ENCODE data around the gene IZUMO4.
A peak's percentile ranks its signal among the peaks of the same experiment; 100 is the strongest.
"Not testable (repeated sequence)": the region's sequence is repeated elsewhere in the genome, so short reads cannot be mapped to it uniquely, and the experiment has no call there.

IZUMO4 gene

DNA sequence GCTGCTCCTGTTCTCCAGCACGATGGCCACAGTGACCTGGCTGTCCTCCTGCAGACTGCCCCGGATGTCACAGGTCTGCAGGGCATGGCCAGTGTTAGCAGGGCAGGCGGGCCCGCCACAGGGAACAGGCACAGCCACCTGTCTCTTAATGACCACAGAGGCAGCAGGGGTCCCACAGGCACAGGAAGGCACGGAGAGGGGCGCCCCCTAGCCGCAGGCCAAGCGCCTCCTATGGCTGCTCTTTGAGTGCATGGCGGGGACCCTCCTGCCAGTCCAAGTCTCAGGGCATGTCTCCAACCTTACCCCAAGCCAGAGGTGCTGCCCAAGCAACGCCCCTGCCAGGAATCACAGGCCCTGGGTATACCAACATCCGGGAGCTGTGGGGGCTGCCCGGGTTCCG lies 14.1 kb downstream of the IZUMO4 start:
- no peak for DNase-seq

DNA sequence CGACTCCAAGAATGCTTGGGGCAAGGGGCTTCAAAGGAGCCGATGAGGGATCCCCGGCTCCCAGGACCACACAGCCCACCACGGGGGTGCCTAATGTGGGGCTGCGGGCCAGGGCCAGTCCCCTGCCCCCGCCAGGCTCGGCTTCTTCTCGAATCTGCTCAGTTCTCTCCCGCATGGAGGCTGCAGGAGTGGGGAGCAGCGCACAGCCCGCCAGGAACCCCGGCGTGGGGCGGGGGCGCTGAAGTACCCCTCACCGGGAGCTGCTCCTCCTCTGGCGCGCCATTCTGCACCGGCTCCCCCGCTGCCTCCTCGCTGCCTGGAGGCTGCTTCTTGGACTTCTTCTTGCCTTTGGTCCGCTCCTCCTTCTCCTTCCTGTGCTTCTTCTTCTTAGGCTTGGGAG lies 14.7 kb downstream of the IZUMO4 start:
- no peak for DNase-seq

DNA sequence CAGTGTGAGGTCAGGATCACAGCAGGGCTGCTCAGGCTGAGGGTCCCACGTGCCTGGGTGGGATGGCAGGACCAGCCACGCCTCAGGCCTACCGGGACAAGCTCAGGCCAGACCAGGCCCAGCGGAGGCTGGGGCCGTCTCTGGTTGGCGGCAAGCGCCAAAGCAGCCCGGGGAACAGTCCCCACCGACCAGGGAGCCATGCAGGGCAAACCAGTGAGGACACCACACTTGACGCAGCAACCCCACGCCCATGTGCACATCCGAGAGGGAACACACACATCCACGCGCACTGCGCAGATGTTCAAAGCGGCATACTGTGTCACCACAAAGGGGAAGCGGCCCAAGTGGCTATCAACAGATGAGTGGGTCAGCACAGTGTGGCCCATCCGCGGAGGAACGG lies 15.2 kb downstream of the IZUMO4 start:
- no peak for DNase-seq

DNA sequence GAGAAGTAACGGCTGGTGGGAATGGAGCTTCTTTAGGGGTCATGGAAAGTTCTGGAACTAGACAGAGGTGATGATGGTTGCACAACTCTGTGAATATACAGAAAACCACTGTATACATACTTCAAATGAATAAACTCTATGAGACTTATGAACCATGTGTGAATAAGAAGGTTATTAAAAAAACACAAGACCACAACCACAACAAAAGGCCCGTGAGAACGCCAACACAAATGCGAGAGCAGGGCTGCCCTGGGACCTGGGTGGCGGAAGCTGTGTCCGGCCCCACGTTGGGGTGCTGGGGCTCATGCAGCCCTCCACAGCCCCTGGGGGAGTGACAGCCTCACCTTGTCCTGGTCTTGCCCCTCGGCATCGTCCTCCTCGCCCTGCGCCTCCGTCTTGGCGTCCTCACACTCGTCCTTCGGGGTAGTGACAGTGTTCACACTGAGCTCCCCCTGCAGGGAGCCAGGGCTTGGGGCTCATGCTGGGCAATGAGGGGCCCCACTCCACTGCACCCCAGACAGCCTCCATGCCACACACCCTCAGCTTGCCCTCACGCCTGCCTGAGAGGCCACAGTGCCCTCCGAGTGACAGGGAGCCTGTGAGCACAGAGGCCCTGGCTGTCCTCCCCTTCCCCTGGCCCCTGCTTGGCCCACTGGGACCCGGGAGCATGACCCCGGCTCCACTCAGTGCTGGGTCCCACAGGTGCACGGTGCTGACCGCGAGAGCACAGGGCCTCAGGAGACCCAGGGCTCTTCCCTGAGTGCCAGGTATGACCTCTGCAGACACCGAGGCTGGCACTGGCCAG lies 16.0 kb downstream of the IZUMO4 start:
- DNase-seq: peak; percentile 38

DNA sequence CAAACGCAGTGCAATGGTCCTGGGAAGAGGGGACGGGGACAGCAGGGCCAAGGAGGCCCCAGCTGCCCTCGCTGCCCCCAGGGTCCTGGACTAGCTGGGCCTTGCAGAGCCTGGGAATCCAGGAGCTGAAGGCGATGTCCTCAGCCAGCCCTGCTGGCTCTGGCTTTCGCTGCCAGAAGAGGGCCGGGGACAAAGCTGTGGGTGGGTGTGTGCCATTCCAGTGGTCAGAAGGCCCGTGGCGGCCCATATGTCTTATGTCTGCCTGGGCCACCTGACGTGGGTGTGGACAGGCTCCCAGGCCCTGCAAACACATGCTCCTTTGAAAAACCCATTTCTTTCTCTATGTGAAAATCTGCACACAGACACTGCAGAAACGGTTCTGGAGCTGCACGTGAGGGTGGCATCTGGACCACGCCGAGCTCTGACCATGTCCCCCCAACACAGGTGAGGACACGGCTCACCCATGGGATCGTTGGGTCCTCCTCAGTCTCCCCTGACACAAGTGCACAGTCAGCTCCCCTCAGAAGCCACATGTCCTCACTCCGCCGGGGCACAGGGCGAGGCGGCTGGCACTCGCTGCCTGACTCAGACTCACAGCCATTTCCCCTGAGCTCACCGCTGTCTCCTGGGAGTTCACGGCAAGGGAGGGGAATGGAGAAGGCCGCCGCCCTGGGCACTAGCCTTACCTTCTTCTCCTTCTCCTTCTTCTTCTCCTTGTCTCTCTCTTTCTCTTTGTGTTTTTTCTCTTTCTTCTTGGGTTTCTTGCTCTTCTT lies 16.9 kb downstream of the IZUMO4 start:
- DNase-seq: no peak

DNA sequence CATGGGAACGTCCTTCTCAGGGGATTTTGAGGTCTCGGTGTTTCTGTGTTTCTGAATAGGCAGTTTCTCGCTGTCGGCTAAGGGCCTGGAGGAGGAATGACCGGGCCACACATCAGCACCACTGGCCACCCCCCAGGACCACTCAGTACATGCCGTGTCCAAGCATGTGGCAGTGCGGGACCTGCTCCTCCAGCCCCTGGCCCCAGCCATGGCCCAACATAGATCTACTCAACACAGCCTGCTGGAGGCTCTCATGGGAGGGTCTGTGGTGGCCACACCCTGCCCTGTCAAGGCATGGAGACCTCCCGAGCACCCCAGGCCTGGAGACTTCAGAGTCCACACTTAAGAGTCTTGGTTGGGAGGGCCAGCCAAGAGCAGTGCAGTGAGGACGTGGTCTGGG lies 17.5 kb downstream of the IZUMO4 start:
- DNase-seq: no peak

DNA sequence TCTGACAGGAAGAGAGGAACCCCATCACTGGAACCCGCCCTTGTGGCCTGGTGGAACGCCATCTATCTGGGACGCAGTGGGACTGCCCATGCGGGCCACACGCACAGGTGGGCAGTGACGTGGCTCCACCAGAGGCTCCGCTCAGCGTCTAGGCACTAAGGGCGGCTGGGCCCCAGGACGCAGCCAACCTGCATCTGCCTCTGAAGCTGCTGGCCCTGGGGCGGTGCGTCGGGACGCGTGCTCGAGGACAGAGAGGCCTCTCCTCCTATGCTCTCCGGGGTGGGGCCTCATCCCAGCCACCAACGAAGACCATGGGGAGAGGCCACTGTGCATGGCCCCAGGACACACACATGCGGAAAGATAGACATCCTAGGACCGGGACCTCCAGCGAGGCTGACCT lies 18.1 kb downstream of the IZUMO4 start:
- no peak for DNase-seq

DNA sequence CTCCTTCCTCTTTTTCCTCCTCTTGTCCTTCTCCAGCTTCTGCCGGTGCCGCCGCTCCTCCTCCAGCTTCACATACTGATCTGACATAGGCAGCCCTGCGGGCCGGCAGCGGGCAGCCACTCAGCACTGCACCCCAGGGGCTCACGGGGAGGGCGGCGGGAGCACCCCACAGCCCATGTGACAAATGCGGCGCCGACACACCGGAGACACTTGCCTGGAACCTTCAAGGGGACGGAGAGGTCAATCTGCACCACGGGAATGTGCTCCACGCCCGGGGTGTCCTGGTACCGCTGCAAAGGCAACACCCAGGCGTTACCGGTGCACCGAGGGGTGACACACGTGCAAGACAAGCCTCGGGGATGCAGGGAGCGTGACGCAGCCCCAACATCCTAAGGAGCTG lies 18.6 kb downstream of the IZUMO4 start:
- DNase-seq: no peak

DNA sequence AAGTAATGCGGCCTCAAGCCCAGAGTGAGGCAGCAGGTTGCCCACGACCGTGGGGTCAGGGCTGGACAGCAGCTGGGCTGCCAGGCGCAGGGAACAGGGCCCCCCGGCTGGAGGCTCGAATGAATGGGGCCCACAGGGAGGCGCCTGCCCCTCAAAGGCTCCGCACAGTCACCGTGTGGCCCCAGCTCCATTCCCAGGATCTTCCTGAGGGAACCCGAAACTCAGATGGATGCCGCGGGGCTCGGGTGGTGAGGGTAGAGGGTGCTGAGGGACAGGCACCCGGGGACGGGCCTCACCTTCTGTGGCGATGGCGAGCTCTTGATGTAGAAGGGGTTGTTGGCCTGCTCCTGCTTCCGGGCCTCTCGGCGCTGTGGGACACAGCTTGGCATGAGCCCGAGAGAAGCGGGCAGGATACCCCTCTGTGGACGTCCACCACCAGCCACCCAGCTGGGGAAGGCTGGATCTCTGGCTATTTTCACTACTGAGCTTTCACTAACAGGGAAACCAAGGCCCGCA lies 19.3 kb downstream of the IZUMO4 start:
- DNase-seq: no peak

DNA sequence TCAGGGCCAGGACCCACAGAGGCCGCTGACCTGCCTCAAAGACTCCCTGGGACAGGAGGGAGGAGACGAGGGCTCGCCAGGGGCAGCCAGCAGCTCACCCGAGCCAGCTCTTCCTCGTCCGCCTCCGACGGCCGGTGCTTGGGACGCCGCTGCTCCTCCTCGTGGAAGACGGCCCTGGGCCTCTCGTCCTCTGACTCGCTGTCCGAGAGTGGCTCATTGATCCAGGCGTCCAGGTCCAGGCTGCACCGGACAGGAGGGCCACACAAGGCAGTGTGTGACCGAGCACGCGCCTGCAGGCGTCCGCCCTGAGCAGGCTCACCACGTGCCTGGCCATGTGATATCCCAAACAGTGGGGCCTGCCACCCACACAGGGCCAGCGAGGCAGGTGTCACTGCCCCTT lies 19.8 kb downstream of the IZUMO4 start:
- DNase-seq: no peak

DNA sequence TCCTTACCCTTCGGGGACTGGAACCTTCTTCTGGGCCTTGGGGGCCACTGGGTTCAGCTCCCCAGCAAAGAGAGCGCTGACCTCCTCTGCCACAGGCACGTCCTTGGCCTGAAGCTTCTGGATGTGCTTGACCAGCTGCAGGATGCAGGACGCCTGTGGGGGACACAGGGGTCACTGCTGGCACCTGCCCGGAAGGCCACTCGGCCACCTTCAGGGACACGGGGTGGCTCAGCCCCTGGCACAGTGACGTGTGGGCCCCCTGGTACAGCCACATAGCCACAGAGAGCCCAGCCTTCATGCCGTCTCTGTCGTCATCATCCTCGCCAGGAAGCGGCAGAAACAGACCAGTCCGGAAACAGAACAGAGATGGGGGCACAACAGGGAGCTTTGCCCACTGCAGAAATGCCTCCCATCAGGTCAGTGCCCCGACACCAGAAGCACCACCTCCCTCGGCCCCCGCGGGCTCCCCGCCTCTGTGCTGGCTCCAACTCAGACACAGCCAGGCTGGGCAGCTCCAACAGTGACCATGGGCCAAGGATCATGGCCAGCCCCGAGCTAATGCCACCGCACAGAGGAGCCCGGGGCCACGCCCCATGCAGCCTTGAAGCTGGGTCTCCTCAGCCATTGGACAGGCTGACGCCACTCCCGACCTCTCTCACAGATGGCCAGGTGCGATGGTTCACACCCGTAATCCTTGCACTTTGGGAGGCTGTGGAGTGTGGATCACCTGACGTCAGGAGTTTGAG lies 20.7 kb downstream of the IZUMO4 start:
- DNase-seq: no peak

DNA sequence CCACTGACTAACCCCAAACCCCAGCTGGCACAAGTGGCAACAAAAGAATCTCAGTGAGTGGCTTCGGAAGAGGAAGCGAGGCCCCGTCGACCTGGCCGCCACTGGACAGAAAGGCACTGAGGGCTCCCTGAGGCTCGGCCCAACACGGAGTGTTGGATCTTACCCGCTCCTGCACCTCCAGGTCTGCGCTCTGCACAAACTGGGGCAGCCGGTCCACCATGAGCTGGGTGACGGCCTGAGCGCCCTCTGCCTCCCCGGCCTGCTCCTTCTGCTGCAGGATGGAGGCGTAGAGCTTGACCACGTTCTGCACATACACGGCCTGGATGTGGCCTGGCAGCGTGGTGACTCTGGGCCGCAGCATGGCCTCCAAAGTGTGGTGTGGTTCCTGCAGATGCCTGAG lies 21.7 kb downstream of the IZUMO4 start:
- DNase-seq: no peak

DNA sequence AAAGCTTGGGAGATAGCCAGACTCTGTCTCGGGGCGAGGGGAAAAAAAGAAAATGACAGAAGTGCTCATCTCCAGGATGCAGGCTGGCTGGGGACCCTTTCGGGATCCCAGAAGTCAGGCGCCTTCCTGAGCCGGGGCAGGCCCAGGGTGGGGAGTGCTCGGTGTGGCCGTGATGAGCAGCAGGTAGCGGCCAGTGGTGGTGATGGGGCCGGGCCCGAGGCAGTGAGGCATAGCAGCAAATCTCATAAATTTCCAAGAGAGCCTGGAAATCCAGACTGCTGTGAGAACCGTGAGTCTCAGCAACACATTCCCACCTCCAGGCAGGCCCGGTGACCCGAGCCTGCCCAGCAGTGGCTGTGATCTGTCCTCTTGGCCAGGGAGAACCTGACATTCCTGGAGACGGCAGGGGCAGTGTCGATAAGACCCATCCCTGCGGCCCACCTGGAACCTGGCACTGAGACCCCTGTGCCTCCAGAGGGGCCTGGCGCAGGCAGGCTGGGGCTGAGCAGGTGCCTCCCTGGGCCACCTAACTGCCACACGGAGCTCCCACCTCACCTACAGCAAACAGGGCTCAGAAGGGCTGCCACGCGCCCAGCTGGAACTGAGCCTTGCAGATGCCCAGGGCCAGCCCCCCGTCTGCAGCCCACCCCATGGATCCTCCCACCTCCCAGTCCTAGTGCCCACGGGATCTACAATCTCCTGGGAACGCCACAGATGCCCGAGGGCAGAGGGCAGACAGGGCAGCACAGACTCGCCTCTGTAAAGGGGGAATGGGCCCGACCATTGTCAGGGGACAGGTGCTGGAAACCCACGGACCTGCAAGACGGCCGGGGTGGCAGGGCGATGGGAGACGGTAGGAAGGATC lies 23.4 kb downstream of the IZUMO4 start:
- DNase-seq: no peak

DNA sequence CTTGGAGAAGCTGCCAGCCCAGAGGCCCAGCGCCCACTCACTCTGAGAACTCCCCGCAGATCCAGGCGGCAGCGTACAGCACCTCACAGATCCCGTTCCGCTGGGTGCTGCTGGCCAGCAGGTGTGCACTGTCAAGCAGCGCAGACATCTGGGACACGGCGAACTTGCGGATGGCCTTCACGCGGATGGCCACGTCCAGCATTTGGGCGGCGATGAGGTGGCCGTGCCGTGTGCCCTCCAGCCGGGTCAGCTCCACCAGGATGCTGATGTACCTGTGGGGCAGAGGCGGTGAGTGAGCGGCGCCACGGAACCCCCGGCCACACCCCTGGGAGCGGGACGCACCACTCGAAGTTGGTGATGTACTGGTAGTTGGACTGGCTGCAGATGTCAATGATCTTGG lies 24.1 kb downstream of the IZUMO4 start:
- no peak for DNase-seq

DNA sequence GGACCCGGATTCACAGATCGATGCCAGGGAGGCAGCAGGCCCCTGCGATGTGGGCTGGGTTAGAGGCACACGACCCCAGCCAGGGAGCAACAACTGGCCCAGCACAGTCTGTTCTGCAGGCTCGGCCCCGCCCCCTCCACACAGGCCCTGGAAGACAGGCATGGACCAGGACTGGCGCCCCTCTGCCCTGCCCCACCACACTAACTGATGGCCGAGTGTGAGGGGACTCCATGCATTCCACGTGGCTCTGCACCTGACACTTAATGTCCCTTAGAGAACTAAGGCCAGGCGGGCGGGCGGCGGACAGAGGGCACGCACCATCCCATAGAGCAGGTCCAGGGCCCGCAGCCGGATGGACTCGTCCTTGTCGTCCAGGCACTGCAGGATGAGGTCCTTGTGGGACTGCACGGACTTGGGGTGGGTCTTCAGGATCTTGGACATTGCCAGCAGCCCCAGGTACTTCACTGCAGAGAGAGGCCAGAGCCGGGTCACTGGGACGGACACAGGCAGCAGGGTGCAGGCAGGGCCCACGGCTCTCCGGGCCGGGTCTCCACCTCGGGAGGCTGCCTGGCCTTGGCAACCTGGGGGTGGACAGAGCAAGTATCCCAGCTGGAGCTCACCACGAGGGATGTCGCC lies 24.8 kb downstream of the IZUMO4 start:
- DNase-seq: no peak

DNA sequence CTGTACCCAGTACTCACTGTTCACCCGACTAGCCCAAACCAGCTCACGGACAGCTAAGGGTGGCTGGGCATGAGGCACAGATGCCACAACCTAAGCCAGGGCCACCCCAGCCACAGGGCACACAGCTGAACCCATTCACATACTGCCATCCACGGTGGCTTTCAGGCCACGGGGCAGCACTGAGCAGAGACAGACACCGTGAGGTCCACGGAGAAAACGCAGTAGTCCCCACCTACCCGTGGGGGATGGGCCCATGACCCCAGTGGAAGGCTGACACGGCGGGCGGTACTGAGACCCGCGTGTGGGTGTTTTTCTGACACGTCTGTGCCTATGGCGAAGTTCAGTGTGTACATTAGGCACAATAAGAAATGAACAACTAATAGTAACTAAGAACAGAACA lies 25.5 kb downstream of the IZUMO4 start:
- no peak for DNase-seq

DNA sequence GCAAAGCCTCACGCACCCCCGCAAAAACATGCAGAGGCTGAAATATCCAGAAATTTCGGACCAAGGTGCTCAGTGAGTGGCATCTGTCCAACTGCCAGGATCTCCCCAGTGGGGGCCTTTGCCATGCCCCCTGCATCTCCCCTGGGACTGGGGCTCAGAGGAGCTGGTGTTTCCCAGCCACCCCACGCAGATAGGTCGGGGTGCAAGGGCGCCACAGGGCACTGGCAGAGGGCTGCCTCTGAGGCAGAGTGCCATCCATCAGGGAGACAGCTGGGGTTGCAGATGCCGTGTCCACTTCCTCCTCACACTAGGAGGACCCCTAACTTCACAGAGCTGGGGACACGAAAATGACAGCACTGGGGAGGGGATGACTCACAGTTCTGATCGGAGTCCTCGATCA lies 26.3 kb downstream of the IZUMO4 start:
- DNase-seq: no peak

DNA sequence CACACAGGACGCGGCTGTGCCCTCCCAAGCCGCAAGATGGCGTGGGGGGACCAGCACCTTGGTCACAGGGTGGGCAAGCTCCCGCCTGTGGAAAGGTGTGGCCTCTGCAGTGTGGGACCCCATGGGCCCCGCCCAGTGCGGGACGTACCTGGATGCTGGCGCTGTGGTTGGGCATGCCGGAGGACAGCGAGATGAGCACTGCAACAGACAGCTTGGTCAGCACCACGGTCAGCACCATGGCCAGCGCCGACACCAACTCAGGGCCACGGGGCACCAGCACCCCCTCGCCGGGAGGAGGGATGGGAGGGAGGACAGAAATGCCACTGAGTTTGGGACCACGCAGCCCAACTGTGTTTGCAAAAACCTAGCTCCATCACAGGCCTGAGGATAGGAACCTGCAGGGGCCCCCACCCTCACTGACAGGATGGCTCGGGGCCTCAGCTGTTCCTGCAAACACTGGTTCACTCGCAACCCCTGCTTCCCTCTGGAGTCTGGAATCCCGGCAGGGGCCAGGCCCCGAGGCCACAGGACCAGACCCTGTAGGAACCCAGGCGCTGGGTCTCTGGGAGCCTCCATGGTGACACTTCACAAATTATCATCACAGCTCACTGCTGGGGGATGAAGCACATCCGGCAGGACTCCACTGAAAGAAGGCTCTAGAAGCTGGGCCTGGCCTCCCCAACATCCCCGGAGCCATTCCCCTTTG lies 27.1 kb downstream of the IZUMO4 start:
- DNase-seq: no peak

DNA sequence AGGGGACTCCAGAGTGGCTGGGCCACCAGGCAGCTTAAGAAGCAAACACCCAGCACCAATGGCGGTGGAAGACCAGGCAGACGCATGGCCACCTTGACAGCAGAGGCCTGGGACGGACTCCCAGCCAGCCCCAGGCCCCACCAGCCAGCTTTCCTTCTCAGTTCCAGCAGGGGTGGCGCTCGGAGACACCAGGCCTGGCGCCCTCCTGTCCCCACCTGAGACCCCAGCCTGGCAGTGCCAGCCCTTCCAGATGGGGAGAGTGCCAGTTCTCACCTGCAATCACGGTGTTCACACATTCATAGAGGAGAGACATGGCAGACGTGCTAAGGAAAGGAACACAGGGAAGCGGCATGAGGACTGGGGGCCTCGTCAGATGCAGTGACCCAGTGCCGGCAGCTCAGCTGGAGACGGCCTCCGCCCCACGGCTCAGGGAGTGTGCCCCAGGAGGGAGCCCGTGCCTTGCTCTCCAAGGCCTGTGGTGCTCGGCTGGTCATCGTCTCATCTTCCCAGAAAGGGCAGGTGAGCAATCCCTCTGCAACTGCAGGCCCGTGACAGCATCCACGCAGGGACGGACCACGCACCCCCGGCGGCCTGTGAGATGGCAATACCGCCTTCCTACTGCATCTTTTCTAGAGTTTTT lies 30.3 kb downstream of the IZUMO4 start:
- no peak for DNase-seq

DNA sequence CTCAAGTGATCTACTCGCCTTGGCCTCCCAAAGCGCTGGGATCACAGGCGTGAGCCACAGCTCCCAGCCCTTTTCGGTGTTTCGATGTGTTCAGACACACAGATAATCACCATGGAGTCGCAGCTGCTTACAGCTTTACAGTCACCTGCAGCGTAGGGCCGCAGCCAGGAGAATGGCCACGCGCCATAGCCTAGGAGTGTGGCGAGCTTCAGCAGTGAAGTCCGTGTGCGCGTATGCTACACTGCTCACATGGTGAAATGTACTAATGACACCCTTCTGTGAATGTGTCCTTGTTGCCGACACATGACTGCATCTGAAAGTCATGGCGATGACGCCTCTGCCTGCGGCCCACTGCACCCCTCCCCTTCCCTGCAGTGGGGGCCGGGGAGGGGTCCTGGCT lies 31.0 kb downstream of the IZUMO4 start:
- no peak for DNase-seq

DNA sequence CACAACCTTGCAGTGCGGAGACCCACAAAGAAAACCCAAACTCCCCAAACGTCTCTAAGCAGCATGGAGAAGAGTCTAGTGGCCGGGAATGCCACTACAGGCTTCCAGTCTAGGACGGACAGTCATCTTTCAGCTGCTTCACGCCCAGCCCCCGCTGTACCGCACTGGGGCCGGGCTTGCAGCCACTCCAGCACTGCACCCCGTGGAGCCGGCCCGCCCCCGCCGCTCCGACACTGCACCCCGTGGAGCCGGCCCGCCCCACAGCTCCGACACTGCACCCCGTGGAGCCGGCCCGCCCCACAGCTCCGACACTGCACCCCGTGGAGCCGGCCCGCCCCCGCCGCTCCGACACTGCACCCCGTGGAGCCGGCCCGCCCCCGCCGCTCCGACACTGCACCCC lies 31.5 kb downstream of the IZUMO4 start:
- DNase-seq: not testable (repeated sequence)

Data from activated gamma-delta T cell treated with Interleukin-2 at 50 U/mL for 16 hours (primary cell).